Measurements from ENCODE around the gene BTRC.

- TF ChIP-seq CTCF (IDR thresholded peaks at IDR 0.05) (no peak), POLR2A (IDR thresholded peaks at IDR 0.05) (no peak)
Measured at GRCh38 chr10:101428036-101428435, 74.1 kb downstream of the BTRC start.

Measured in right lobe of liver (tissue), 4 donors.